GM12891 (cell line): ENCODE data around the gene HCN3.
"Not testable (repeated sequence)": the region's sequence is repeated elsewhere in the genome, so short reads cannot be mapped to it uniquely, and the experiment has no call there.

Source experiments
- DNase-seq: peaks from one replicate; pipeline ENCODE4 v3.0.0; 2011; ENCODE audit warnings: low spot score; ENCODE audit not compliant: insufficient read length
- FAIRE-seq: peaks from 2 replicates; lab custom pipeline; 2011; peaks lifted over from hg19 to GRCh38; lab: Jason Lieb, UNC
- PAX5 ChIP-seq: IDR thresholded peaks from 2 replicates; pipeline ENCODE4 v1.6.1; 2011; ENCODE audit warnings: low read length, moderate library complexity, mild to moderate bottlenecking; ENCODE audit not compliant: insufficient read depth, severe bottlenecking
- POLR2A ChIP-seq: IDR thresholded peaks from 2 replicates; pipeline ENCODE4 v1.6.1; 2011; ENCODE audit warnings: low read depth, low read length, control low read depth
- POLR2AphosphoS5 ChIP-seq: IDR thresholded peaks from 2 replicates; pipeline ENCODE4 v1.6.1; 2011; ENCODE audit warnings: low read depth, low read length, control low read depth
- POU2F2 ChIP-seq: IDR thresholded peaks from 2 replicates; pipeline ENCODE4 v1.6.1; 2011; ENCODE audit warnings: low read depth, mild to moderate bottlenecking, control low read depth, low read length, moderate library complexity
- SPI1 ChIP-seq: IDR thresholded peaks from 2 replicates; pipeline ENCODE4 v1.6.1; 2011; ENCODE audit warnings: low read depth, low read length, control low read depth
- TAF1 ChIP-seq: IDR thresholded peaks from 2 replicates; pipeline ENCODE4 v1.6.1; 2011; ENCODE audit warnings: low read depth, low read length, control low read depth

Gene HCN3

GRCh38 chr1:155282488-155283091 is 5.3 kb downstream of the HCN3 start:
- no peak for FAIRE-seq
- TF ChIP-seq POLR2A (no peak), SPI1 (no peak), PAX5 (no peak), POLR2AphosphoS5 (no peak), POU2F2 (no peak), TAF1 (no peak)
- no peak for DNase-seq

GRCh38 chr1:155284476-155284875 is 7.2 kb downstream of the HCN3 start:
- no peak for FAIRE-seq

GRCh38 chr1:155285063-155285462 is 7.8 kb downstream of the HCN3 start:
- FAIRE-seq: no peak
- TF ChIP-seq POLR2AphosphoS5 (no peak), PAX5 (no peak)

More at GRCh38 chr1:155284476-155284875, 7.2 kb downstream of the HCN3 start:
- no peak for DNase-seq
- TF ChIP-seq POLR2AphosphoS5 (no peak), SPI1 (no peak), TAF1 (no peak), POLR2A (no peak), PAX5 (no peak), POU2F2 (no peak)

DNA sequence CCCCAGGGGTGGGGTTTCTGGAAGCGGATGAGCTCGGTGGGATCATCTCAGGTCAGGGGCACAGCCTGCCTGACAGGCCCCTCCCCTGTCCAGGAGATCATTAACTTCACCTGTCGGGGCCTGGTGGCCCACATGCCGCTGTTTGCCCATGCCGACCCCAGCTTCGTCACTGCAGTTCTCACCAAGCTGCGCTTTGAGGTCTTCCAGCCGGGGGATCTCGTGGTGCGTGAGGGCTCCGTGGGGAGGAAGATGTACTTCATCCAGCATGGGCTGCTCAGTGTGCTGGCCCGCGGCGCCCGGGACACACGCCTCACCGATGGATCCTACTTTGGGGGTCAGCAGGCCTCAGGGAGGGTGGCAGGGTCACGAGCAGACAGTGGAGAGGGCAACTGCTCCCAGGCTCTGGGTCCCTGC is 8.4 kb downstream of the HCN3 start:
- DNase-seq (no peak), FAIRE-seq (no peak)
- no peak for TF ChIP-seq TAF1
- TF ChIP-seq SPI1: no peak
- TF ChIP-seq POU2F2: no peak

More at GRCh38 chr1:155285063-155285462, 7.8 kb downstream of the HCN3 start:
- DNase-seq: no peak

GRCh38 chr1:155286544-155286943 is 9.3 kb downstream of the HCN3 start:
- DNase-seq: no peak
- FAIRE-seq: no peak
- TF ChIP-seq POU2F2 (no peak), TAF1 (no peak), POLR2A (no peak), POLR2AphosphoS5 (no peak)

DNA sequence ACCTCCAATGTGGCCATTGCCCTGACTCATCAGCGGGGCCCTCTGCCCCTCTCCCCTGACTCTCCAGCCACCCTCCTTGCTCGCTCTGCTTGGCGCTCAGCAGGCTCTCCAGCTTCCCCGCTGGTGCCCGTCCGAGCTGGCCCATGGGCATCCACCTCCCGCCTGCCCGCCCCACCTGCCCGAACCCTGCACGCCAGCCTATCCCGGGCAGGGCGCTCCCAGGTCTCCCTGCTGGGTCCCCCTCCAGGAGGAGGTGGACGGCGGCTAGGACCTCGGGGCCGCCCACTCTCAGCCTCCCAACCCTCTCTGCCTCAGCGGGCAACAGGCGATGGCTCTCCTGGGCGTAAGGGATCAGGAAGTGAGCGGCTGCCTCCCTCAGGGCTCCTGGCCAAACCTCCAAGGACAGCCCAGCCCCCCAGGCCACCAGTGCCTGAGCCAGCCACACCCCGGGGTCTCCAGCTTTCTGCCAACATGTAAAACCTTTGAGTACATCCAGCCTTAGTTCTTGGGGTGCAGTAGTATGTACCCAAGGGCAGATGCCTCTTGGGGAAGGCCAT is 10.8 kb downstream of the HCN3 start:
- no peak for FAIRE-seq
- no peak for TF ChIP-seq POLR2AphosphoS5
- TF ChIP-seq PAX5: no peak
- no peak for TF ChIP-seq POLR2A
- no peak for TF ChIP-seq TAF1
- no peak for TF ChIP-seq POU2F2
- no peak for TF ChIP-seq SPI1
- no peak for DNase-seq

- not testable (repeated sequence) for FAIRE-seq
These were observed 13.7 kb downstream of the HCN3 start for GRCh38 chr1:155291006-155291405.

GRCh38 chr1:155293086-155293749 is 16.0 kb downstream of the HCN3 start:
- DNase-seq (no peak), FAIRE-seq (no peak)
- TF ChIP-seq SPI1 (no peak), TAF1 (no peak), POLR2A (no peak), POLR2AphosphoS5 (no peak), POU2F2 (no peak), PAX5 (no peak)

More at GRCh38 chr1:155291006-155291405, 13.7 kb downstream of the HCN3 start:
- DNase-seq: not testable (repeated sequence)

DNA sequence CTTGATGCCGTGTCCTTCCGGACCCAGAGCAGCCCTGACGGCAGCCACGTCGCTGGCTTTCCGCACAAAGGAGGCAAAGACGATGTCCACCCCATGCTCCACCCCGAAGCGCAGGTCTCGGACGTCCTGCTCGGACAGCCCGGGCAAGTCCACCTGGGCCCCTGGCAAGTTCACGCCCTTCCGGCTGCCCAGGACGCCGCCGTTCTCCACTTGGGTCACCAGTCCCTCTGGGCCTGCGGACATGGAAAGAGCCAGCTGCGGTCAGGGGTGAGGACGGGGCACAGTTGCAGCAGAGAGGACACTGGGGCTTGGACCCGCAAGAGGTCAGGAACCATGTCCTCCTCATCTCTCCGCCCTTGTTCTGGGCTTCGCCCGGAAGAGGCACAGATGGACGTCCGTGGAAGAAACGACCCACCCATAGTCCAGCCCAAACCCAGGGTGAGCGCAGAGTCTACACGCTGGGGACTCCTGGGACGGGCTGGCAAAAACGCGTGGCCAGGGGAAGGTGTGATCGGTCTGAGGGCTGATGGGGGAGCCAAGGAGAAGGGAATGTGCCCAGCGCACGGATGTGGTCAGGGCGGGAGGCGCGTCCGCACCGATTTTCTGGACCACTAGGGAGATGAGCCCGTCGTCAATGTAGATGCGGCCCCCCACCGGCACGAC is 17.4 kb downstream of the HCN3 start:
- no peak for TF ChIP-seq TAF1
- TF ChIP-seq PAX5: no peak
- no peak for TF ChIP-seq POLR2AphosphoS5
- no peak for TF ChIP-seq SPI1
- no peak for TF ChIP-seq POU2F2
- no peak for TF ChIP-seq POLR2A
- DNase-seq: no peak
- FAIRE-seq: no peak

DNA sequence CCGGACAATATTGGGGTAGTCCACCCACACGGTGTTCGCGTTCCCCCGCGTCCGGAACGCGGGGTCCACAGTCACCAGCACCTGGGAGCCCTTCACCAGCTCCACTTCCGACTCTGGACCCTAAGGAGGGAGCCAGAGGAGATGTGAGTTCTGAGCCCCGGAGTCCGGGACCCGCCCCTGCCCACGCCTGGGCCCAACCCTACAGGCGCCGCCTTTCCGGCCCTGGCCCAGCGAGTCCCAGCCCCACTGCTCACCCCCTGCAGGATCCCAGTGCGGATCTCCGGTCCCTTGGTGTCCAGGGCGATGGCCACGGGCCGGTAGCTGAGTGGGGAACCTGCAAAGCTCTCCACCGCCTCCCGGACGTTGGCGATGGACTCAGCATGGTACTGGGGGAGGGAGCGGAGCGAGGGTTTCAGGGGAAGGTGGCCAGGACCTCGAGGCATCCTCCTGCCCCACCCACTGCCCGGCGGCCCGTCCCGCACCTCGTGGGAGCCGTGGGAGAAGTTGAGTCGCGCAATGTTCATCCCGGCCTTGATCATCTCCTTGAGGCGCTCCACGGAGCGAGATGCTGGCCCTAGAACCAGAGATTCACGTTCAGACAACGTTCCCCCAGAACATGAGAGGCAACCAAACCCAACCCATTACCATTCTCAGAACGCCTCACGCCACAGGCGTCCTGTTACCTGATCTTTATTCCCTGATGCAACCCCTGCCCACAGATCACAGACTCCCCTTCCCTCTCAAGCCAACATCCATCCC is 18.1 kb downstream of the HCN3 start:
- no peak for DNase-seq
- FAIRE-seq: peak; percentile 5
- TF ChIP-seq POLR2AphosphoS5 (no peak), PAX5 (no peak), POU2F2 (no peak), SPI1 (no peak), TAF1 (no peak), POLR2A (no peak)
